Esophagus squamous epithelium (tissue), 4 donors: ENCODE measurements around the gene NDUFA11.

ENCODE experiments used
- POLR2A ChIP-seq, 4 donors: fragments of 450-650 bp; IDR thresholded peaks; one replicate each; pipeline ENCODE4 v1.6.1; 2017; ENCODE audit warnings: antibody characterized with exemption in 4 of 4, mild to moderate bottlenecking in 4 of 4, moderate library complexity in 3 of 4
- TF ChIP-seq, protein P1 (sequence below), 6 experiments: fragments of 450-650 bp in 4 of 6; fragments of 200-600 bp in 2 of 6; sonication (generic) in 2 of 6; IDR thresholded peaks; one replicate each; pipeline ENCODE4 v1.5.1; 2016 to 2019; ENCODE audit warnings: antibody characterized with exemption in 6 of 6, mild to moderate bottlenecking in 4 of 6, moderate library complexity in 4 of 6

GRCh38 chr19:5943623-5944022 lies 40.0 kb upstream of the NDUFA11 start:
- TF ChIP-seq POLR2A (IDR thresholded peaks at IDR 0.05), result no peak
- TF ChIP-seq, protein P1, sequence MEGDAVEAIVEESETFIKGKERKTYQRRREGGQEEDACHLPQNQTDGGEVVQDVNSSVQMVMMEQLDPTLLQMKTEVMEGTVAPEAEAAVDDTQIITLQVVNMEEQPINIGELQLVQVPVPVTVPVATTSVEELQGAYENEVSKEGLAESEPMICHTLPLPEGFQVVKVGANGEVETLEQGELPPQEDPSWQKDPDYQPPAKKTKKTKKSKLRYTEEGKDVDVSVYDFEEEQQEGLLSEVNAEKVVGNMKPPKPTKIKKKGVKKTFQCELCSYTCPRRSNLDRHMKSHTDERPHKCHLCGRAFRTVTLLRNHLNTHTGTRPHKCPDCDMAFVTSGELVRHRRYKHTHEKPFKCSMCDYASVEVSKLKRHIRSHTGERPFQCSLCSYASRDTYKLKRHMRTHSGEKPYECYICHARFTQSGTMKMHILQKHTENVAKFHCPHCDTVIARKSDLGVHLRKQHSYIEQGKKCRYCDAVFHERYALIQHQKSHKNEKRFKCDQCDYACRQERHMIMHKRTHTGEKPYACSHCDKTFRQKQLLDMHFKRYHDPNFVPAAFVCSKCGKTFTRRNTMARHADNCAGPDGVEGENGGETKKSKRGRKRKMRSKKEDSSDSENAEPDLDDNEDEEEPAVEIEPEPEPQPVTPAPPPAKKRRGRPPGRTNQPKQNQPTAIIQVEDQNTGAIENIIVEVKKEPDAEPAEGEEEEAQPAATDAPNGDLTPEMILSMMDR (IDR thresholded peaks at IDR 0.05), result no peak
